Right renal cortex interstitium (tissue), 3 donors: ENCODE data around the gene SLC22A5. TPM values are rescaled to one million over a fixed set of nuclear protein-coding genes. Genes with fewer than 3 reads are reported as not detected.
A peak's percentile ranks its signal among the peaks of the same experiment; 100 is the strongest.
"Not testable (repeated sequence)": the region's sequence is repeated elsewhere in the genome, so short reads cannot be mapped to it uniquely, and the experiment has no call there.

Experiments
- DNase-seq, 3 donors: peaks; one replicate each; pipeline ENCODE4 v3.0.0-alpha.2; 2013; ENCODE audit warnings: low read depth in 3 of 3, low spot score in 2 of 3
- polyA plus RNA-seq, 3 donors: library from polyadenylated mRNA; unstranded; fragments of 120-200 nt; gene quantifications; one replicate each; pipeline ENCODE4 v1.2.1, GENCODE V29; 2013; ENCODE audit not compliant: insufficient read length in 3 of 3

The SLC22A5 gene
- polyA plus RNA-seq, 3 donors: 44.1 to 52.4 (median 45.1) TPM

GRCh38 chr5:132386644-132387286 is 17.3 kb downstream of the SLC22A5 start:
- peak in 1 of 3 donors; percentile 53 for DNase-seq

- no peak for DNase-seq
Measured at GRCh38 chr5:132387640-132388117, 18.2 kb downstream of the SLC22A5 start.

- DNase-seq: peak in 1 of 3 donors; percentile 35
Measured at GRCh38 chr5:132388244-132389050, 18.9 kb downstream of the SLC22A5 start.

- no peak for DNase-seq
Measured at GRCh38 chr5:132389051-132389331, 19.5 kb downstream of the SLC22A5 start.

- DNase-seq: no peak
Measured at GRCh38 chr5:132389585-132390286, 20.2 kb downstream of the SLC22A5 start.

- no peak for DNase-seq
Measured at GRCh38 chr5:132391247-132391646, 21.7 kb downstream of the SLC22A5 start.

- no peak for DNase-seq
Measured at GRCh38 chr5:132391870-132392269, 22.4 kb downstream of the SLC22A5 start.

- no peak for DNase-seq
Measured at GRCh38 chr5:132392411-132392810, 22.9 kb downstream of the SLC22A5 start.

- DNase-seq: no peak
Measured at GRCh38 chr5:132392978-132393825, 23.7 kb downstream of the SLC22A5 start.

GRCh38 chr5:132394667-132395259 is 25.3 kb downstream of the SLC22A5 start:
- DNase-seq: peak in 1 of 3 donors; percentile 65

GRCh38 chr5:132396589-132397031 is 27.1 kb downstream of the SLC22A5 start:
- no peak for DNase-seq

GRCh38 chr5:132397224-132397623 is 27.7 kb downstream of the SLC22A5 start:
- DNase-seq: no peak

- DNase-seq: not testable (repeated sequence)
Measured at GRCh38 chr5:132397936-132398675, 28.6 kb downstream of the SLC22A5 start.

- DNase-seq: not testable (repeated sequence)
Measured at GRCh38 chr5:132404041-132404440, 34.5 kb downstream of the SLC22A5 start.

GRCh38 chr5:132405646-132406045 is 36.1 kb downstream of the SLC22A5 start:
- DNase-seq: no peak

- no peak for DNase-seq
Measured at GRCh38 chr5:132406144-132406783, 36.8 kb downstream of the SLC22A5 start.

- DNase-seq: no peak
Measured at GRCh38 chr5:132407970-132408369, 38.5 kb downstream of the SLC22A5 start.

GRCh38 chr5:132408456-132408855 is 38.9 kb downstream of the SLC22A5 start:
- DNase-seq: no peak

GRCh38 chr5:132408965-132409364 is 39.5 kb downstream of the SLC22A5 start:
- DNase-seq: no peak
